AG20443 (cell line): ENCODE data around the gene EMP1.

ENCODE experiments used
- DNase-seq: peaks from one replicate; pipeline ENCODE4 v3.0.0; 2012; ENCODE audit warnings: low spot score, mixed read lengths

The EMP1 gene

DNA sequence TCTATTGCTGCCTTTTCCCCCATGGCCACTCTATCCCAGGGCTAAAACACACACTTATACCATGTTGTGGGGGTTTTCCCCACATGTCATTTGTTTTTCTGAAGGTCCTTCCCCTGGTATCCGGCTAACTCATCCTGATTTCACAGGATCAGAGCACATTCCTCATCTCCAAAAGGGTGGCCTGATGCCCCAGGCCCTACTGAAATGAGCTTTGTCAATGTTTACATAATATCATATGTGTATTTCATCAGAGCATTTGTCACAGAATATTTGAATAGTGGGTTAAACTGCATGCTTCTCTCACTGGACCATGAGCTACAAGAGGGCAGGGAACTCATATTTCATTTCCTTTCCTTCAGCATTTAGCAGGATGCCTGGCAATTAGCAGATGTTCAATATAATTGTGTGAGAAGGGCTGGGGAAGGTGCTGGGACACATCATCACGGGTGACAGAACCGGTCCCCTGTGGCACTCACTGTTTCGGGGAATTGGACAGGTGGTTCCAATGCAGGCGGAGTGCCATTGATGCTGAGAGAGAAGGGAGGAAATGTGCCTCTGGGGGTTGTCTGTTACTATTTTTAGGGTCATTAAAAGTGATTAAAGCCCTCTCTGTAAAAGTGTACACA lies 26.8 kb downstream of the EMP1 start:
- DNase-seq = peak; percentile 71

- DNase-seq = peak; percentile 66
Measured at GRCh38 chr12:13223941-13224340, 27.4 kb downstream of the EMP1 start.

DNA sequence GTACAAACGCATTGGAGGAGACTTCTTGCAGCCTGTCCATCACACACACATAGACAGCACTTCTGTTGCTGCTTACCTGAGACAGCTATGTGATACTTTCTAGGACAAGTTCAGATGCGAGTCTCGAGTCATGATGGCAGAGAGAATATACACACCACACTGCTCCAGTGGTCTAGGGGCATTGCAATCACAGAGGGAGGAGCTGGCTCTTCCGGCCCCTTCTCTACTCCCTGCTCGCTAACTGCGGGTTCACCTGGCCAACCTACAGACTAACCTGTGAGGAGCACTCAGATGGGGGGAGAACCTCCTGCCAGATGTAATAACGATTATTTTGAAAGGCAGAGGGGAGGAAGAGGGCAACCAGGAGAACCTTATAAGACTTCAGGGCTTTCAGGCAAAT lies 30.7 kb downstream of the EMP1 start:
- no peak for DNase-seq

DNA sequence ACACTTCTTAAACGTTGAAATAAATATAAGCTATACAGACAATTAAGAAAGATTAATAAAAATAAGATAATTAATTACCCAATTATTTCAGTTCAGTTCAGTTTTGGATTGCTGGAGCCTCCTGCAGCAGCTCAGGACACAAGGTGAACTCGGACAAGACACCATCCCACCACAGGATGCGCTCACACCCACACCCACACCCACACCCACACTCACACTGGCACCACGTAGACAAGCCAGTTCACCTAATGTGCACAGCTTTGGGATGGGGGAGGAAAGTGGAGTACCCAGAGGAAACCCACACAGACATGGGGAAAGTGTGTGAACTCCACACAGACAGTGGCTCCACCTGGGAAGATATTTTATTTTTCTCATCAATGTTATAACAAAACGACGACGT lies 32.1 kb downstream of the EMP1 start:
- DNase-seq = no peak

- no peak for DNase-seq
Measured at GRCh38 chr12:13229504-13229903, 33.0 kb downstream of the EMP1 start.

- peak; percentile 69 for DNase-seq
Measured at GRCh38 chr12:13230500-13230899, 34.0 kb downstream of the EMP1 start.

GRCh38 chr12:13233830-13234641 lies 37.5 kb downstream of the EMP1 start:
- DNase-seq = peak; percentile 73

- no peak for DNase-seq
Measured at GRCh38 chr12:13238204-13238603, 41.7 kb downstream of the EMP1 start.

DNA sequence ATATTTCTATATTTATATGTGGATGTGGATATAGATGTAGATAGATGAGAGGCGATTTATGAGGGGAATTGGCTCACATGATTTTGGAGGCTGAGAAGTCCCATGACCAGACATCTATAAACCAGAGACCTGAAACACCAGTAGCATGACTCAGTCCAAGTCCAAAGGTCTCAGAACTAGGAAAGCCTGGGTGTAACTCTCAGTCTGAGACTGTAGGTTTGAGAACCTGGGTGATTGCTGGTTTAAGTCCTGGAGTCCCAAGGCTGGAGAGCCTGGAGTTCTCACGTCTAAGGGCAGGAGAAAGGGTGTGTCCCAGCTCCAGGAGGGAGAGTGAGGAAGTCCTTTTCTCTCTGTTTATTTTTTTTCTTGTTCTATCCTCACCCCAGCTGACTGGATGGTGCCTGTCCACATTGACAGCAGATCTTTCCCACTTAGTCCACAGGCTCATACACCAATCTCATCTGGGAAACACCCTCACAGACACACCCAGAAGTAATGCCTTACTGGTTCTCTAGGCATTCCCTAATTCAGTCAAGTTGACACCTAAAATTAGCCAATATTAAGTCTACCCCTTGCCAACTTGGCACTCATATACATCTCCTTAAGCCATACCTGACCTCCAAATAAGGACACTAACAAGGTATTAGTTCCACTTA lies 45.4 kb downstream of the EMP1 start:
- DNase-seq = no peak

DNA sequence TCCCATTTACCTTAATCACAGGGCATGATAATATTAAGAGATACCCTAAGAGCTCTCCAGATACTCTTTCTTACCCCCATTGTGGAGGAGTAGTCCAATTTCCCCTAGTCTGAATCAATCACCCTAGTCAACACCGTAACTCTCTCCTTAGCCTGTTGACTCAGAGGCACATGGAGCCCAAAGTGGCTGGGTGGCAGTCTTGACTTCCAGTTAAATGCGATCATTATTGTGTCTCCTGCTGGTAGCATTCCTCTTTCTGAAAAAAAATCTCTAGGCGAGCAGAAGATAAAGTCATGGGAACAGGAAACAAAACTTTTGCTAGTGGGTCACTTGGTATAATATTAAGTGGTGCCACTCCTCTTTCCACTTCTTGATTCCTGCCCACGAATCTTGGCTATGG lies 46.4 kb downstream of the EMP1 start:
- DNase-seq = no peak

DNA sequence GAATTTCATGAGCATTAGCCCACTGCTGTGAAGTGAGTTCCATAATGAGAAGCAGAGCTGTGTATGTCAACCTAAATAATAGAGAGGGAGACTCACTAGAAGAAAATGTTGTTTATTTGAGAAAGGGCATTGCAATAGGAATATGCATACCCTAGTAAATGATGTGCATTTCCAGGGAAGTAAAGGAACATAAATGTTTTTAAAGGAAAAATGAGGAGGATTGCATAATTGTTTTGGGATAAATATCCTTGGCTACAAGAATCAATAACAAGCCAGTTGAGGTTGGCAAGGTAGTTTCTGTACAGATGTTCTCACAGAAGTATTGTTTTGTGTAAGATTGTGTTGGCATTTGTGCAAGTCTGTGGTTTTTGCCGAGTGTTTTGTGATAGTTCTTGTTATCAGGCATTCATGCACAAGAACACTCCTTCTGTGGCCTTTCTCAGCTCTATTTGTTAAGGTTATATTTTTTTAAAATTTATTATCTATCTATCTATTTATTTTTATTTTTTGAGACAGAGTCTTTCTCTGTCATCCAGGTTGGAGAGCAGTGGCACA lies 47.1 kb downstream of the EMP1 start:
- no peak for DNase-seq

DNA sequence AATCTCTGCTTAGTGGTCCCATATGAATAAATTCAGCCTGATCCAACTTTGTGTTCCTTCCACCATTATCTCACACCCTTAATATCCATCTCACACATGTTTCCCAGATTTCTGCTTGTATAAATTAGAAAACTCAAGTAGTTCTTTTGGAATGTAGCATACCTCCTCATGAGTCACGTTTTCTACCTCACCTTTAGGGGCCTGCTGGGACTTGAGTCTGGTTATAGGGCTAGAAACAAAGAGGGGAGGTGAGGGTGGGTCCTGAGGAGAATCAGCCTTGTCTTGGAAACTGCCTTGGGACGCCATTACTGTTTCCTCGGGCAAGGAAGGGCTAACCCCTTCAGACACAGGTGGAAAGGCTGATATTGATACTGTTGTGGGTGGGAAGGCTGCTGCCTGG lies 51.1 kb downstream of the EMP1 start:
- no peak for DNase-seq

DNA sequence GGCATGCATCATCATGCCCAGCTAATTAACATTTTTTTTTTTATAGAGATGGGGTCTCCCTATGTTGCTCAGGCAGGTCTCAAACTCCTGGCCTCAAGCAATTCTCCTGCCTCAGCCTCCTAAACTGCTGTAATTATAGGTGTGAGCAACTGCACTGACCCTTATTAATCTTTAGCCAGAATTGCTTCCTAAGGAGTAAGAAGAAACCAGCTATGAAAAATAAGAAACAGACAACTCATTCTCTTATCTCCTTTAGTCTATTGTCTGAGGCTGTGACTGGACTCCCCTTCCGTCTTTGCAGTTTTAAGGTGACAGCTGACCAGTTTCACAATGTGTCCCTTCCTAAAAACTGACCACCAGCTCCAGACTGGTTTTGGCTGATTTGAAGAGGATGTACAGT lies 52.4 kb downstream of the EMP1 start:
- no peak for DNase-seq

DNA sequence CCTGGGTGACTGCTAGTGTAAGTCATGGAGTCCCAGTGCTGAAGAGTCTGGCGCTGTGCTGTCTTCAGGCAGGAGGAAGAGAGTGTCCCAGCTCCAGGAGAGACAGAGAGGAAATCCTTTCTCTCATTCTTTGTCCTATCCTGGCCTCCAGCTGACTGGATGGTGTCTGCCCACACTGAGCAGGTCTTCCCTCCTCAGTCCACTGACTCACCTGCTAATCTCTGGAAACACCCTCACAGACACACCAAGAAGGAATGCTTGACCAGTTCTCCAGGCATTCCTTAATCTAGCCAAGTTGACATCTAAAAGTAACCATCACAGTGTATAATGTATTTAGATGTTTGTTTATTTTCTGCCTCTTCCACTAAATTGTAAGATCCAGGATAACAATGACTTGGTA lies 53.9 kb downstream of the EMP1 start:
- peak; percentile 78 for DNase-seq

DNA sequence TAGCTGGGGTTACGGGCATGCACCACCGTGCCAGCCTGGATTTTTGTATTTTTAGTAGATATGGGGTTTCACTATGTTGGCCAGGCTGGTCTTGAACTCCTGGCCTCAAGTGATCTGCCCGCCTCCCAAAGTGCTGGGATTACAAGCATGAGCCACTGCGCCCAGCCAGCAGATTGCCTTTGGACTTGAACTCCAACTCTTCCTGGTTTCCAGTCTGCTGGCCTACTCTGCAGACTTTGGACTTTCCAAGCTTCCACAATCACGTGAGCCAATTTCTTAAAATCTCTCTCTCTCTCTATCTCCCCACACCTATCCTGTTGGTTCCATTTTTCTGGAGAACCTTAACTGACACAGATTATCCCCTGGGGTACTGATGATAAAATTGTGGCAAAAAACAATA lies 55.0 kb downstream of the EMP1 start:
- no peak for DNase-seq

DNA sequence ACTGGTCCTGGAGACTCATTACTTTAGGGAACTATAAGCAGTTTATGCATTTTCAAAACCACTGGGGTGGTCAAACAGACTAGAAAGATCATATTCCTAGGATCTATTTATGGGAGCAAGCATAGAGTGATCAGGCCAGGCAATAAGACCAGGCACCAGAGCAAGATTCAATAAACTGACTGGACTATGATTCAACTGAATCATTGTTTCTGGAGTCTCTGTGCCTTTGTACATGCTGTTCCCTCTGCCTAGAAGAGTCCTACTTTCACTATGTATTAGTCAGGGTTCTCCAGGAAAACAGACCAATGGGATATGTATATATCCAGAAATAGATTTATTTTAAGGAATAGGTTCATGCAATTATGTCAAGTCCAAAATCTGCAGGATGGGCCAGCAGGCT lies 55.5 kb downstream of the EMP1 start:
- no peak for DNase-seq

- DNase-seq = no peak
Measured at GRCh38 chr12:13252616-13253015, 56.1 kb downstream of the EMP1 start.

DNA sequence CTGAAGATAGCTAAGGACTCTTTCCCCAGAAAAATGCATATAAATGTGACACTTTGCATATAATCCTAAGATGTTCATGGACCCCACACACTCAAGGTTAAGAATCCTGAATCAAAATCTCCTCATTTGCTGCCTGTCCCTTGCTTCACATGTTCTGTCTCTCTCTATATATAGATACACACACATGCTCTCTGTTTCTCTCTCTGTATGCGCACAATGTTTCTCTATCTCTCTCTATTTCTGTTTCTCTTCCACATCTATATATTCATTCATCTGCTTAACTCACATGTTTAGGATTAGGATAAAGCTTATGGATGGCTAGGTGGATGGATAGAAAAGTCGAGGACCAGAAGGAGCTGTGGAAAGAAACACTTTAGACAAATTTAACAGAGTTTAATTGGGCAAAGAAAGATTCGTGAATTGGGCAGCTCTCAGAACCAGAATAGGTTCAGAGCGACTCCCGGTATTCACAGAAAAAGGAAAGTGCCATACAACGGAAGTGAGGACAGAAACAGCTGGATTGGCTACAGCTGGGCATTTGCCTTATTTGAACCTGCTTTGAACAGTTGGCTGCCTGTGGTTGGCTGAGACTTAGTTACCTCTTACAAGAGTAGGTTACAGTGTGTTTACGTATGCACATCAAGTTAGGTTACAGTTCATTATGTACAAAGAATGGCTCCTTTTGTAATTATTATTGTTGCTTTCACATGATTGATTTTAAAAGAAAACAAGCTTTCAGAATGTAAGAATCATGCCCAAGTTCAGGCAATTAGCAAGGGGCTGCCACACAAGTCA lies 57.6 kb downstream of the EMP1 start:
- no peak for DNase-seq

- DNase-seq = peak; percentile 97
Measured at GRCh38 chr12:13255792-13256691, 59.5 kb downstream of the EMP1 start.

DNA sequence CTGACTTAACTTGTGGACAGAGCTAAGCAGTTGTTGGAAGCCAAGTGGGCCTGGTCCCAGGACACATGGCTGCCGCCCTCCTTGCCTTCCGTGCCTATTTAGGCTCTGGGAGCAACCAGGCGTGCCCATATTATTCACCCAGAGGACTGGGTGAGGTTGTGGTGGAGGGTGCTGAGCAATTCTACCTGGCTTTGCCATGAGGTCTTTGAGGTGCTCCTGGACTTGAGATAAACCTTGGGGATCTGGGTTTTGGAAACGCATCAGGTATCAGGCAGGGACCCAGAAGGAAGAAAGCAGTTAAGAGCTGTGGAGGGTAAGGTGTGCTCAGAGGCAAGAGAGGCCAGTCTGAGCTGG lies 60.1 kb downstream of the EMP1 start:
- no peak for DNase-seq

GRCh38 chr12:13257356-13257875 lies 60.9 kb downstream of the EMP1 start:
- no peak for DNase-seq
